Endothelial cell (in vitro differentiated cells): Measurements from ENCODE around the gene CHCHD3. TPM values are rescaled to one million over a fixed set of nuclear protein-coding genes. Genes with fewer than 3 reads are reported as not detected.

Experiments
- DNase-seq: peaks from one replicate; pipeline ENCODE4 v3.0.0; 2021; ENCODE audit warnings: low spot score
- H3K27ac Mint-ChIP-seq: one replicate; pipeline ENCODE4 v1.8.0; 2021; ENCODE audit warnings: mixed read lengths, inconsistent platforms; ENCODE audit not compliant: unreplicated experiment
- H3K27me3 Mint-ChIP-seq: one replicate; pipeline ENCODE4 v1.8.0; 2021; ENCODE audit warnings: mild to moderate bottlenecking, moderate library complexity, mixed read lengths, inconsistent platforms; ENCODE audit not compliant: unreplicated experiment
- H3K36me3 Mint-ChIP-seq: one replicate; pipeline ENCODE4 v1.8.0; 2021; ENCODE audit warnings: mild to moderate bottlenecking, low read depth, mixed read lengths, inconsistent platforms; ENCODE audit not compliant: unreplicated experiment
- H3K4me1 Mint-ChIP-seq: one replicate; pipeline ENCODE4 v1.8.0; 2021; ENCODE audit warnings: mild to moderate bottlenecking, mixed read lengths, inconsistent platforms; ENCODE audit not compliant: unreplicated experiment
- H3K4me3 Mint-ChIP-seq: one replicate; pipeline ENCODE4 v1.8.0; 2021; ENCODE audit warnings: mild to moderate bottlenecking, mixed read lengths, inconsistent platforms; ENCODE audit not compliant: unreplicated experiment
- H3K9me3 Mint-ChIP-seq: one replicate; pipeline ENCODE4 v1.8.0; 2021; ENCODE audit warnings: mixed read lengths, inconsistent platforms; ENCODE audit not compliant: unreplicated experiment
- total RNA-seq: library from RNA; stranded (reverse); fragmentation: NEBNext Ultra II Directional; extraction: Animal tissue kit (Norgen Biotek cat#: 25700); gene quantifications from one replicate; pipeline ENCODE4 v1.2.1, GENCODE V29; 2021; ENCODE audit not compliant: unreplicated experiment
- TF ChIP-seq, protein P1 (sequence below): fragments of 200-600 bp; sonication (generic); IDR thresholded peaks from one replicate; pipeline ENCODE4 v1.5.0; 2021; ENCODE audit warnings: antibody characterized with exemption; ENCODE audit not compliant: unreplicated experiment

The CHCHD3 gene
- total RNA-seq, 1 donor from 2014 or later, result 55.6 TPM

GRCh38 chr7:132838313-132838712 lies 243.6 kb downstream of the CHCHD3 start:
- no peaks in the 10 kb centered on the region for H3K9me3 Mint-ChIP-seq
- DNase-seq, result no peak
- no peaks in the 10 kb centered on the region for H3K36me3 Mint-ChIP-seq
- TF ChIP-seq, protein P1, sequence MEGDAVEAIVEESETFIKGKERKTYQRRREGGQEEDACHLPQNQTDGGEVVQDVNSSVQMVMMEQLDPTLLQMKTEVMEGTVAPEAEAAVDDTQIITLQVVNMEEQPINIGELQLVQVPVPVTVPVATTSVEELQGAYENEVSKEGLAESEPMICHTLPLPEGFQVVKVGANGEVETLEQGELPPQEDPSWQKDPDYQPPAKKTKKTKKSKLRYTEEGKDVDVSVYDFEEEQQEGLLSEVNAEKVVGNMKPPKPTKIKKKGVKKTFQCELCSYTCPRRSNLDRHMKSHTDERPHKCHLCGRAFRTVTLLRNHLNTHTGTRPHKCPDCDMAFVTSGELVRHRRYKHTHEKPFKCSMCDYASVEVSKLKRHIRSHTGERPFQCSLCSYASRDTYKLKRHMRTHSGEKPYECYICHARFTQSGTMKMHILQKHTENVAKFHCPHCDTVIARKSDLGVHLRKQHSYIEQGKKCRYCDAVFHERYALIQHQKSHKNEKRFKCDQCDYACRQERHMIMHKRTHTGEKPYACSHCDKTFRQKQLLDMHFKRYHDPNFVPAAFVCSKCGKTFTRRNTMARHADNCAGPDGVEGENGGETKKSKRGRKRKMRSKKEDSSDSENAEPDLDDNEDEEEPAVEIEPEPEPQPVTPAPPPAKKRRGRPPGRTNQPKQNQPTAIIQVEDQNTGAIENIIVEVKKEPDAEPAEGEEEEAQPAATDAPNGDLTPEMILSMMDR, result no peak
- H3K4me3 Mint-ChIP-seq, result no peak overlapping the region
- no peaks in the 10 kb centered on the region for H3K27me3 Mint-ChIP-seq
- no peak overlapping the region for H3K27ac Mint-ChIP-seq
- no peaks in the 10 kb centered on the region for H3K4me1 Mint-ChIP-seq

DNA sequence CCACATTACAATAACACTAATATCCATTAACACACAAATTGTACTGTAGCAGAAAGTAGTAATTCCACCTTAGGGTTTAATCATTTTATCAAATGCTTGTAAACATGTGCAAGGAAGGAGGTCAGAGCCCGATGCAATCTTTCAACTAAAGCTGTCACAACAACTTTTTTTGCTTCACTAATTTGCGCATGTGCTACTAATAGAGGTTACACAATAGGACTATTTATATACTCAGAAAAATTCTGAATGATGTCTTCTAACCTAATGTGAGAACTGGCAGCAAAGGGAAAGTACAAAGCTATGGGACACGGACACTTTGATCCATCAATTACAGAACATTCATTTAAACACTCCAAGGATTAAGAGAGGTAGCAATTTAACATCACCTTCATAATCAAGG lies 244.4 kb downstream of the CHCHD3 start:
- no peak overlapping the region for H3K27ac Mint-ChIP-seq
- TF ChIP-seq, protein P1, result no peak

DNA sequence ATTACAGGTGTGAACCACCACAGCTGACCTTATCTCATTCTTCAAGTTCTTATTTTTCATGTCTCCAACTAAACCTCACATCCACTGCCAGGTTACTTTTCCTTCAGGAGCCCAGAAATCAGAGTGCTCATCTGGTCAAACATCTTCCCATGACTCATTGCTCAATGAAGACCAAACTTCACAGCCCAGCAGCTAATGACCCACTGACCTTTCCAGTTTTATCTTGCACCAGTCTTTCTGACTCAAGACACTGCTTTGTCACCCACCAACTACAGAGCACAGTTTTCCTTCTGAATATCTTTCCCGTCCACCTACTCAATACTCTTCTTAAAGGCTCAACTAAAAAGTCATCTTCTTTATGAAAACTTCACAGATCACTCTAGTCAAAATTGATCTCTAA lies 245.1 kb downstream of the CHCHD3 start:
- no peaks in the 10 kb centered on the region for H3K27me3 Mint-ChIP-seq
- no peak overlapping the region for H3K4me3 Mint-ChIP-seq
- no peaks in the 10 kb centered on the region for H3K36me3 Mint-ChIP-seq
- no peaks in the 10 kb centered on the region for H3K9me3 Mint-ChIP-seq
- H3K4me1 Mint-ChIP-seq, result no peaks in the 10 kb centered on the region
- DNase-seq, result no peak
- TF ChIP-seq, protein P1, result no peak
- no peak overlapping the region for H3K27ac Mint-ChIP-seq

More for the DNA sequence above, 244.4 kb downstream of the CHCHD3 start:
- no peaks in the 10 kb centered on the region for H3K4me1 Mint-ChIP-seq
- no peak for DNase-seq
- no peaks in the 10 kb centered on the region for H3K36me3 Mint-ChIP-seq
- no peaks in the 10 kb centered on the region for H3K27me3 Mint-ChIP-seq
- no peak overlapping the region for H3K4me3 Mint-ChIP-seq
- H3K9me3 Mint-ChIP-seq, result no peaks in the 10 kb centered on the region

- TF ChIP-seq, protein P1, result no peak
- DNase-seq, result no peak
- H3K27ac Mint-ChIP-seq, result no peak overlapping the region
- H3K4me1 Mint-ChIP-seq, result no peaks in the 10 kb centered on the region
- no peaks in the 10 kb centered on the region for H3K9me3 Mint-ChIP-seq
- no peak overlapping the region for H3K4me3 Mint-ChIP-seq
- no peaks in the 10 kb centered on the region for H3K27me3 Mint-ChIP-seq
- H3K36me3 Mint-ChIP-seq, result no peaks in the 10 kb centered on the region
Observed at GRCh38 chr7:132830941-132831340, 250.9 kb downstream of the CHCHD3 start.

DNA sequence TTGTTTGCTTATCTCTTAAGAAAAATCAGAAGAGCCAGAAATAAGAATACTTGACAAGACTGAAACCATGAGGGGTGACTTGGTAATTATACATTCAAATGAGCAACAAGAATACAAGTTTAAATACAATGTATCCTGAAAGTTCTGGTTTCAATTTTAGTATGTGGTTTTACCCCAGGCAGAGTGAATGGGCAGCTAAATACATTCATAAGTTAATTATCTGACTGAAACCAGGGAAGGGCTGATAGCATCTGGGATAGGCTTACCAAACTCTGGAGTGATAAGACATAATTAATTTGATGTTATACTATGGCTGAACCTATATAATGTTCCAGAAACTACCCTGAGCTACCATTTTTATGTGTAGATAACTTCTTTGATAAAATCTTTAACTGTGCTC lies 253.4 kb downstream of the CHCHD3 start:
- DNase-seq, result no peak
- H3K9me3 Mint-ChIP-seq, result no peaks in the 10 kb centered on the region
- TF ChIP-seq, protein P1, result no peak
- H3K27me3 Mint-ChIP-seq, result peaks cover 2% of the 10 kb centered on the region
- no peak overlapping the region for H3K27ac Mint-ChIP-seq
- no peak overlapping the region for H3K4me3 Mint-ChIP-seq
- no peaks in the 10 kb centered on the region for H3K4me1 Mint-ChIP-seq
- H3K36me3 Mint-ChIP-seq, result no peaks in the 10 kb centered on the region
